ENCODE measurements around the gene EEIG1. TPM values are rescaled to one million over a fixed set of nuclear protein-coding genes. Genes with fewer than 3 reads are reported as not detected.

The EEIG1 gene
- total and polyA plus RNA-seq, 2 experiments from 2014 or later, result 6.1 to 9.3 TPM

DNA sequence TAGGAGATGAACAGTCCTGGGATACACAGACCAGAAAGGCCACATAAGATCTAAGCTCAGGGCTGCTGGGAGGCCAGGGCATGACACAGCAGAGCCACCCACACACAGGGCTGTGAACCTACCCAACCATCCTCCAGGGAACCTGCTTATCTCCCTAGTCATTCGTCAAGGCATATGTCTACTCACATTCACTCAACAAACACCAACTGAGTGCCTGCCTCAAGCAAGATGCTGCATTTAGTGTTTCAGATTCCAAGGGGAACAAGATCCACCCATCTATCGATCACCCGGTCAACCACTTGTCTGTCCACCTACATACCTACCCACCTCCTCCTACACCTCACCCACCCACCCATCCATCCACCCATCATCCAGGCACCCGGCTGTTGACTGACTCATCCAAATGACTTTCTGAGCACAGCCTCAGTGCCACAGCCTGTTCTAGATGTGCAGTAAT is 45.0 kb downstream of the EEIG1 start:
- no peaks in the 10 kb centered on the region; the same call in 1 of the 2 replicates for H3K36me3 ChIP-seq (ENCODE audit: low read depth)
- in situ Hi-C loops (cut with MboI), result no loop called here
- 48 to 53% methylated on average over 4 of the region's 4 CpGs for WGBS, 2 experiments (ENCODE audit: low coverage in 1 of 2, low lambda C conversion rate in 2 of 2, missing lambda C conversion rate in 2 of 2)
- peaks cover 18% of the 10 kb centered on the region; the same call in 1 of the 2 replicates for H3F3A ChIP-seq (ENCODE audit: insufficient read depth)
- H3K27me3 ChIP-seq (replicated peaks; ENCODE audit: insufficient read depth), result no peaks in the 10 kb centered on the region
- no peaks in the 10 kb centered on the region for H3K9me2 ChIP-seq (ENCODE audit: insufficient read depth)
- H3K27ac ChIP-seq, result peak overlapping the region; percentile 55
- no peak for TF ChIP-seq EZH2 (IDR thresholded peaks at IDR 0.05; ENCODE audit: insufficient read depth, poor library complexity, severe bottlenecking)
- TF ChIP-seq EZH2phosphoT487 (IDR thresholded peaks at IDR 0.05; ENCODE audit: insufficient read depth, low read depth), result no peak
- H3K4me1 ChIP-seq (ENCODE audit: insufficient read depth), result peaks cover 38% of the 10 kb centered on the region
- peaks cover 42% of the 10 kb centered on the region for H3K79me2 ChIP-seq (ENCODE audit: insufficient read depth)
- peak; percentile 85 for DNase-seq
- H3K9me3 ChIP-seq (ENCODE audit: low read depth), result no peaks in the 10 kb centered on the region
- peak overlapping the region; percentile 80 for H3K4me2 ChIP-seq (ENCODE audit: unreplicated experiment)
- peak overlapping the region; percentile 84 for H3K4me3 ChIP-seq
- H2AFZ ChIP-seq, result no peak overlapping the region
- no peaks in the 10 kb centered on the region for H4K20me1 ChIP-seq (ENCODE audit: insufficient read depth)
- peak overlapping the region; percentile 88 for H3K9ac ChIP-seq

- no peak overlapping the region for H2AFZ ChIP-seq
- no peak overlapping the region for H3K4me2 ChIP-seq (ENCODE audit: unreplicated experiment)
- H3K4me3 ChIP-seq, result no peak overlapping the region
- peaks cover 38% of the 10 kb centered on the region for H3K4me1 ChIP-seq (ENCODE audit: insufficient read depth)
- in situ Hi-C loops (cut with MboI), result no loop called here
- H3K27me3 ChIP-seq (replicated peaks; ENCODE audit: insufficient read depth), result no peaks in the 10 kb centered on the region
- H3K9ac ChIP-seq, result no peak overlapping the region
- H3K9me2 ChIP-seq (ENCODE audit: insufficient read depth), result no peaks in the 10 kb centered on the region
- WGBS, 2 experiments (ENCODE audit: low coverage in 1 of 2, low lambda C conversion rate in 2 of 2, missing lambda C conversion rate in 2 of 2), result 74 to 76% methylated on average over 11 of the region's 11 CpGs
- DNase-seq, result no peak
- H3K36me3 ChIP-seq (ENCODE audit: low read depth), result no peaks in the 10 kb centered on the region; the same call in 1 of the 2 replicates
- peaks cover 23% of the 10 kb centered on the region for H3F3A ChIP-seq (ENCODE audit: insufficient read depth)
- peaks cover 42% of the 10 kb centered on the region for H3K79me2 ChIP-seq (ENCODE audit: insufficient read depth)
- TF ChIP-seq EZH2 (IDR thresholded peaks at IDR 0.05; ENCODE audit: insufficient read depth, poor library complexity, severe bottlenecking) (no peak), EZH2phosphoT487 (IDR thresholded peaks at IDR 0.05; ENCODE audit: insufficient read depth, low read depth) (no peak)
- no peak overlapping the region for H3K27ac ChIP-seq
- H3K9me3 ChIP-seq (ENCODE audit: low read depth), result no peaks in the 10 kb centered on the region
- no peaks in the 10 kb centered on the region for H4K20me1 ChIP-seq (ENCODE audit: insufficient read depth)
These were observed 45.8 kb downstream of the EEIG1 start for GRCh38 chr9:127934986-127935385.

DNA sequence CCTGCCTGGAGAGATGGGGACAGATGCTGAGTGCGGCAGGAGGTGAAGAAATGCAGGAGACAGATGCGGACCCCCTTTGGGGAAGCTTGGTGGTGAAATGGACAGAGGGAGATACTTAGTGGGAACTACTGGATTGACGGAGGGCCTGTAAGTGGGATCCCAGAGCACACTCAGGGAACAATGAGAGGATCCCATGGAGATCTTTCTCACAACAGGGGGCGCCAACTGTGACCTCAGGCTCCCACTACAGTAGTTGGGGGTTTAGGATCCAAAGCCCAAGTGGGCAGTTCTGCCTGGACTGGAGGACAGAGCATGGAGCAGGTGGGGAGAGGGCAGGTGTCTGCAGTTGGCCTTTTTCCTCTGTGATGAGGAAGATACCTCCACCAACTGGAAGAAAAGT is 46.5 kb downstream of the EEIG1 start:
- Histone ChIP-seq H3K4me2 (ENCODE audit: unreplicated experiment) (no peak overlapping the region), H3K27me3 (replicated peaks; ENCODE audit: insufficient read depth) (no peaks in the 10 kb centered on the region), H3K9ac (no peak overlapping the region), H2AFZ (no peak overlapping the region), H3K4me3 (no peak overlapping the region), H3K27ac (no peak overlapping the region), H3K79me2 (ENCODE audit: insufficient read depth) (peaks cover 42% of the 10 kb centered on the region), H3K4me1 (ENCODE audit: insufficient read depth) (peaks cover 38% of the 10 kb centered on the region), H3K9me3 (ENCODE audit: low read depth) (no peaks in the 10 kb centered on the region), H3F3A (ENCODE audit: insufficient read depth) (peaks cover 26% of the 10 kb centered on the region), H4K20me1 (ENCODE audit: insufficient read depth) (no peaks in the 10 kb centered on the region), H3K36me3 (ENCODE audit: low read depth) (no peaks in the 10 kb centered on the region), H3K9me2 (ENCODE audit: insufficient read depth) (no peaks in the 10 kb centered on the region)
- 97 to 99% methylated on average over 4 of the region's 4 CpGs for WGBS, 2 experiments (ENCODE audit: low coverage in 1 of 2, low lambda C conversion rate in 2 of 2, missing lambda C conversion rate in 2 of 2)
- DNase-seq, result no peak
- in situ Hi-C loops (cut with MboI), result no loop called here
- no peak for TF ChIP-seq EZH2 (IDR thresholded peaks at IDR 0.05; ENCODE audit: insufficient read depth, poor library complexity, severe bottlenecking)
- TF ChIP-seq EZH2phosphoT487 (IDR thresholded peaks at IDR 0.05; ENCODE audit: insufficient read depth, low read depth), result no peak

DNA sequence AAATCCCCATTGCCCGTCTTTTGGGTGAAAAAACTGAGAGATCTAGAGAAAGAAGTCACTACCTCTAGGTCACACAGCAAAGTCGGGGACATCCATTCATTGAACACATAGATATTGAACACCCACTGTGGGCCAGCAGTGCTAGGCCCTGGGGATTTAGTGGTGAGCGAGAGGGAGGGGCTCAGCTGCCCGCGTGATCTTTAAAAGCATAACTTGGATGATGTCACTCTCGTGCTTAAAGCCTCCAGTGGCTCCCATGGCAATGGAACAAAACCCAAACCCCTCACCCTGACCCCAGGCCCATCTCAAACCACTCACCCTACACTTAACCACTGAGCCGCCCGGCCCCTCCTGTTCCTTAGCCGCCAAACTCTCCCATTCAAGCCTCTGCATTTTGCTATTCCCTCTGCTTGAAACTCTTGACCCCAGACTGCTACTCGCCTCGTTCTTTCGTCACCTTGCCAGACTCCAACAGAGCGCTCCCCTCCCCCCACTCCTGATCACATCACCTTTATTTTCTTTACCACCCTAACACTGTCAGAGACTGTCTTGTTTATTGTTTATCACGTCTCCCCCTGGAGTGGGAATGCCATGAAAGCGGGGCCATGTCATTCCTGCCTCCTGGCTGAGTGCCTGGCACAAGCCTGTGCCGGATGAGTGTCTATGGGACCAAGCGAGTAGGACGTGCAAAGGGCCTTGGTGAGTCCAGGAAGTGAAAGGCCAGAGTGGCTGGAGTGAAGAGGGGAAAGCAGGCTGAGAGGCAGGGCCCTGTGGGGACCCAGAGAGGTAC is 49.5 kb downstream of the EEIG1 start:
- peak overlapping the region; percentile 58 for H2AFZ ChIP-seq
- peaks cover 24% of the 10 kb centered on the region for H3F3A ChIP-seq (ENCODE audit: insufficient read depth)
- DNase-seq, result peak; percentile 90
- WGBS, 2 experiments (ENCODE audit: low coverage in 1 of 2, low lambda C conversion rate in 2 of 2, missing lambda C conversion rate in 2 of 2), result 4% methylated on average over 18 of the region's 18 CpGs
- in situ Hi-C loops (cut with MboI), result no loop called here
- H3K4me1 ChIP-seq (ENCODE audit: insufficient read depth), result peaks cover 36% of the 10 kb centered on the region
- no peaks in the 10 kb centered on the region for H4K20me1 ChIP-seq (ENCODE audit: insufficient read depth)
- H3K27me3 ChIP-seq (replicated peaks; ENCODE audit: insufficient read depth), result no peaks in the 10 kb centered on the region
- H3K9me2 ChIP-seq (ENCODE audit: insufficient read depth), result no peaks in the 10 kb centered on the region
- H3K4me2 ChIP-seq (ENCODE audit: unreplicated experiment), result peak overlapping the region; percentile 86
- peak overlapping the region; percentile 76 for H3K9ac ChIP-seq
- no peaks in the 10 kb centered on the region for H3K9me3 ChIP-seq (ENCODE audit: low read depth)
- H3K4me3 ChIP-seq, result peak overlapping the region; percentile 70
- no peaks in the 10 kb centered on the region for H3K36me3 ChIP-seq (ENCODE audit: low read depth)
- TF ChIP-seq EZH2 (IDR thresholded peaks at IDR 0.05; ENCODE audit: insufficient read depth, poor library complexity, severe bottlenecking) (no peak), EZH2phosphoT487 (IDR thresholded peaks at IDR 0.05; ENCODE audit: insufficient read depth, low read depth) (no peak)
- H3K79me2 ChIP-seq (ENCODE audit: insufficient read depth), result peaks cover 28% of the 10 kb centered on the region
- peak overlapping the region; percentile 87 for H3K27ac ChIP-seq

Other genes with a start within 250 kb of the EEIG1 start
- gene TOR2A, start 245.7 kb downstream of the EEIG1 start, total RNA-seq (2014; rRNA removed; shearing (Covaris generic)), result 2.9 and 9.0 TPM in 2 replicates
- 9.2 and 10.3 TPM in 2 replicates for gene TOR2A, start 245.7 kb downstream of the EEIG1 start, polyA plus RNA-seq (2016; fragmentation: Nextera tagmentation; extraction: Ambion mirVana)
- gene SH2D3C, start 202.3 kb downstream of the EEIG1 start, total RNA-seq (2014; rRNA removed; shearing (Covaris generic)), result not detected in 2 replicates
- not detected in 2 replicates for gene SH2D3C, start 202.3 kb downstream of the EEIG1 start, polyA plus RNA-seq (2016; fragmentation: Nextera tagmentation; extraction: Ambion mirVana)
- gene CDK9, start 195.0 kb downstream of the EEIG1 start, total RNA-seq (2014; rRNA removed; shearing (Covaris generic)), result 43.7 and 59.8 TPM in 2 replicates
- gene CDK9, start 195.0 kb downstream of the EEIG1 start, polyA plus RNA-seq (2016; fragmentation: Nextera tagmentation; extraction: Ambion mirVana), result 58.9 and 59.7 TPM in 2 replicates
- gene FPGS, start 178.1 kb downstream of the EEIG1 start, total RNA-seq (2014; rRNA removed; shearing (Covaris generic)), result 67.7 and 80.4 TPM in 2 replicates
- gene FPGS, start 178.1 kb downstream of the EEIG1 start, polyA plus RNA-seq (2016; fragmentation: Nextera tagmentation; extraction: Ambion mirVana), result 60.2 and 71.4 TPM in 2 replicates
- 54.5 and 57.4 TPM in 2 replicates for gene ENG, start 126.3 kb downstream of the EEIG1 start, total RNA-seq (2014; rRNA removed; shearing (Covaris generic))
- gene ENG, start 126.3 kb downstream of the EEIG1 start, polyA plus RNA-seq (2016; fragmentation: Nextera tagmentation; extraction: Ambion mirVana), result 226 and 232 TPM in 2 replicates
- 51.8 and 52.9 TPM in 2 replicates for gene AK1, start 103.3 kb downstream of the EEIG1 start, total RNA-seq (2014; rRNA removed; shearing (Covaris generic))
- gene AK1, start 103.3 kb downstream of the EEIG1 start, polyA plus RNA-seq (2016; fragmentation: Nextera tagmentation; extraction: Ambion mirVana), result 157 and 159 TPM in 2 replicates
- 78.8 and 88.0 TPM in 2 replicates for gene ST6GALNAC6, start 81.4 kb downstream of the EEIG1 start, total RNA-seq (2014; rRNA removed; shearing (Covaris generic))
- gene ST6GALNAC6, start 81.4 kb downstream of the EEIG1 start, polyA plus RNA-seq (2016; fragmentation: Nextera tagmentation; extraction: Ambion mirVana), result 81.1 and 82.0 TPM in 2 replicates
- gene ST6GALNAC4, start 63.9 kb downstream of the EEIG1 start, total RNA-seq (2014; rRNA removed; shearing (Covaris generic)), result 45.5 and 61.0 TPM in 2 replicates
- gene ST6GALNAC4, start 63.9 kb downstream of the EEIG1 start, polyA plus RNA-seq (2016; fragmentation: Nextera tagmentation; extraction: Ambion mirVana), result 33.7 and 40.1 TPM in 2 replicates
- gene PIP5KL1, start 50.2 kb downstream of the EEIG1 start, total RNA-seq (2014; rRNA removed; shearing (Covaris generic)), result 5.5 and 16.6 TPM in 2 replicates
- gene PIP5KL1, start 50.2 kb downstream of the EEIG1 start, polyA plus RNA-seq (2016; fragmentation: Nextera tagmentation; extraction: Ambion mirVana), result 8.8 and 9.4 TPM in 2 replicates
- 27.0 and 33.3 TPM in 2 replicates for gene DPM2, start 43.1 kb downstream of the EEIG1 start, total RNA-seq (2014; rRNA removed; shearing (Covaris generic))
- 62.8 and 66.5 TPM in 2 replicates for gene DPM2, start 43.1 kb downstream of the EEIG1 start, polyA plus RNA-seq (2016; fragmentation: Nextera tagmentation; extraction: Ambion mirVana)
- 5.6 and 9.5 TPM in 2 replicates for gene NAIF1, start 86.3 kb upstream of the EEIG1 start, total RNA-seq (2014; rRNA removed; shearing (Covaris generic))
- 4.8 and 8.9 TPM in 2 replicates for gene NAIF1, start 86.3 kb upstream of the EEIG1 start, polyA plus RNA-seq (2016; fragmentation: Nextera tagmentation; extraction: Ambion mirVana)
- 17.6 and 20.2 TPM in 2 replicates for gene SLC25A25, start 87.2 kb upstream of the EEIG1 start, total RNA-seq (2014; rRNA removed; shearing (Covaris generic))
- 7.5 and 8.2 TPM in 2 replicates for gene SLC25A25, start 87.2 kb upstream of the EEIG1 start, polyA plus RNA-seq (2016; fragmentation: Nextera tagmentation; extraction: Ambion mirVana)
- 68.6 and 68.9 TPM in 2 replicates for gene PTGES2, start 146.7 kb upstream of the EEIG1 start, total RNA-seq (2014; rRNA removed; shearing (Covaris generic))
- 63.3 and 70.3 TPM in 2 replicates for gene PTGES2, start 146.7 kb upstream of the EEIG1 start, polyA plus RNA-seq (2016; fragmentation: Nextera tagmentation; extraction: Ambion mirVana)
- gene LCN2, start 168.5 kb upstream of the EEIG1 start, total RNA-seq (2014; rRNA removed; shearing (Covaris generic)), result not detected in 2 replicates
- gene LCN2, start 168.5 kb upstream of the EEIG1 start, polyA plus RNA-seq (2016; fragmentation: Nextera tagmentation; extraction: Ambion mirVana), result not detected in 2 replicates
- gene BBLN, start 179.3 kb upstream of the EEIG1 start, total RNA-seq (2014; rRNA removed; shearing (Covaris generic)), result 229 and 315 TPM in 2 replicates
- gene BBLN, start 179.3 kb upstream of the EEIG1 start, polyA plus RNA-seq (2016; fragmentation: Nextera tagmentation; extraction: Ambion mirVana), result 137 and 142 TPM in 2 replicates
- gene CIZ1, start 210.6 kb upstream of the EEIG1 start, total RNA-seq (2014; rRNA removed; shearing (Covaris generic)), result 39.1 and 48.5 TPM in 2 replicates
- 73.1 and 74.7 TPM in 2 replicates for gene CIZ1, start 210.6 kb upstream of the EEIG1 start, polyA plus RNA-seq (2016; fragmentation: Nextera tagmentation; extraction: Ambion mirVana)
- 11.3 and 12.1 TPM in 2 replicates for gene DNM1, start 222.4 kb upstream of the EEIG1 start, total RNA-seq (2014; rRNA removed; shearing (Covaris generic))
- gene DNM1, start 222.4 kb upstream of the EEIG1 start, polyA plus RNA-seq (2016; fragmentation: Nextera tagmentation; extraction: Ambion mirVana), result 13.7 and 19.0 TPM in 2 replicates

Data from GM23248 (cell line).